NCI-H748 (cell line): ENCODE results near the gene ANKRD33.

Source experiments
- DNase-seq: peaks from one replicate; lab custom pipeline; 2025; ENCODE audit not compliant: unreplicated experiment; lab: John Stamatoyannopoulos, UW

ANKRD33 gene

GRCh38 chr12:51900323-51900889 lies 12.5 kb downstream of the ANKRD33 start:
- no peak for DNase-seq

GRCh38 chr12:51901121-51901817 lies 13.4 kb downstream of the ANKRD33 start:
- no peak for DNase-seq

- no peak for DNase-seq
These were observed 14.0 kb downstream of the ANKRD33 start for GRCh38 chr12:51901881-51902280.

GRCh38 chr12:51904951-51905470 lies 17.1 kb downstream of the ANKRD33 start:
- no peak for DNase-seq

GRCh38 chr12:51905471-51906429 lies 17.8 kb downstream of the ANKRD33 start:
- peak; percentile 26 for DNase-seq

- DNase-seq: no peak
These were observed 18.7 kb downstream of the ANKRD33 start for GRCh38 chr12:51906430-51907082.

- DNase-seq: no peak
These were observed 19.4 kb downstream of the ANKRD33 start, which contains the start of gene ACVRL1 for GRCh38 chr12:51907083-51907855. Gene ACVRL1 (plus strand): TSS chr12:51907504. CDS start chr12:51912475, 4,971 bp downstream.

GRCh38 chr12:51907856-51908425 lies 20.0 kb downstream of the ANKRD33 start:
- DNase-seq: no peak

- DNase-seq: no peak
These were observed 21.1 kb downstream of the ANKRD33 start for GRCh38 chr12:51908876-51909592.

- no peak for DNase-seq
These were observed 22.3 kb downstream of the ANKRD33 start for GRCh38 chr12:51910168-51910567.

GRCh38 chr12:51910691-51911090 lies 22.8 kb downstream of the ANKRD33 start:
- DNase-seq: no peak

- DNase-seq: no peak
These were observed 23.4 kb downstream of the ANKRD33 start for GRCh38 chr12:51911307-51911706.

GRCh38 chr12:51911788-51912711 lies 24.1 kb downstream of the ANKRD33 start:
- peak; percentile 17 for DNase-seq

GRCh38 chr12:51913071-51914033 lies 25.4 kb downstream of the ANKRD33 start:
- no peak for DNase-seq

- DNase-seq: no peak
These were observed 26.4 kb downstream of the ANKRD33 start for GRCh38 chr12:51914034-51914923.
